Endodermal cell (in vitro differentiated cells): Measurements from ENCODE around the gene ZNF182. TPM values are rescaled to one million over a fixed set of nuclear protein-coding genes. Genes with fewer than 3 reads are reported as not detected.
"Not testable (repeated sequence)": the region's sequence is repeated elsewhere in the genome, so short reads cannot be mapped to it uniquely, and the experiment has no call there.

Experiments
- DNase-seq: peaks from one replicate; pipeline ENCODE4 v3.0.0-alpha.2; 2017
- H3K27ac ChIP-seq: 2 replicates; pipeline ENCODE4 v1.5.1; 2013; ENCODE audit warnings: mild to moderate bottlenecking, low read depth, low read length, moderate library complexity
- H3K27me3 ChIP-seq: 2 replicates; pipeline ENCODE4 v1.6.1; 2013; ENCODE audit warnings: mild to moderate bottlenecking, low read length, moderate library complexity; ENCODE audit not compliant: insufficient read depth, control insufficient read depth, poor library complexity, severe bottlenecking
- H3K36me3 ChIP-seq: 2 replicates; pipeline ENCODE4 v1.7.0; 2013; ENCODE audit warnings: mild to moderate bottlenecking, low read length, moderate library complexity; ENCODE audit not compliant: control insufficient read depth, insufficient read depth
- H3K4me1 ChIP-seq: one replicate; pipeline ENCODE4 v1.7.0; 2013; ENCODE audit warnings: low read length; ENCODE audit not compliant: control insufficient read depth, insufficient read depth
- H3K4me3 ChIP-seq: 2 replicates; pipeline ENCODE4 v1.5.1; 2013; ENCODE audit warnings: mild to moderate bottlenecking, low read length, moderate library complexity
- H3K9ac ChIP-seq: 2 replicates; pipeline ENCODE4 v1.6.1; 2013; ENCODE audit warnings: mild to moderate bottlenecking, low read length, moderate library complexity; ENCODE audit not compliant: poor library complexity, severe bottlenecking; ENCODE audit errors: extremely low read depth
- H3K9me3 ChIP-seq: 2 replicates; pipeline ENCODE4 v1.6.1; 2013; ENCODE audit warnings: mild to moderate bottlenecking, low read length, moderate library complexity; ENCODE audit not compliant: control insufficient read depth
- H3K27ac Mint-ChIP-seq: 2 replicates; pipeline ENCODE4 v1.8.0; 2020; ENCODE audit warnings: mixed read lengths
- H3K27me3 Mint-ChIP-seq: 2 replicates; pipeline ENCODE4 v1.8.0; 2021; ENCODE audit warnings: mild to moderate bottlenecking, mixed read lengths; ENCODE audit not compliant: insufficient read depth
- H3K36me3 Mint-ChIP-seq: 2 replicates; pipeline ENCODE4 v1.8.0; 2020; ENCODE audit warnings: low read depth, mixed read lengths
- H3K4me1 Mint-ChIP-seq: 2 replicates; pipeline ENCODE4 v1.8.0; 2020; ENCODE audit warnings: mixed read lengths
- H3K4me3 Mint-ChIP-seq: 2 replicates; pipeline ENCODE4 v1.8.0; 2020; ENCODE audit warnings: mild to moderate bottlenecking, moderate library complexity, mixed read lengths
- H3K9me3 Mint-ChIP-seq: 2 replicates; pipeline ENCODE4 v1.8.0; 2020; ENCODE audit warnings: mild to moderate bottlenecking, mixed read lengths
- WGBS, 2 experiments: methylation state at CpG; one replicate each; pipeline versions ENCODE4 v1.1.5 to v1.1.7; 2013; ENCODE audit warnings: missing lambda C conversion rate in 2 of 2, mixed read lengths in 1 of 2; ENCODE audit not compliant: insufficient coverage in 1 of 2, insufficient read length in 1 of 2; 5-methylcytosine and 5-hydroxymethylcytosine counted together
- total RNA-seq, 2 donors: library from RNA; stranded (reverse); fragmentation: NEBNext Ultra II Directional in 1 of 2; extraction: Animal tissue kit (Norgen Biotek cat#: 25700) in 1 of 2; gene quantifications; 2 replicates in 1 of 2; 3 replicates in 1 of 2; pipeline ENCODE4 v1.2.1, GENCODE V29; 2021
- TF ChIP-seq, protein P1 (sequence below): fragments of 200-600 bp; sonication (generic); conservative IDR thresholded peaks from 2 replicates; pipeline ENCODE4 v1.5.0; 2021; ENCODE audit warnings: antibody characterized with exemption, mild to moderate bottlenecking

ZNF182 gene
- total RNA-seq, 2 donors from 2014 or later, result 5.8 to 10.5 TPM

DNA sequence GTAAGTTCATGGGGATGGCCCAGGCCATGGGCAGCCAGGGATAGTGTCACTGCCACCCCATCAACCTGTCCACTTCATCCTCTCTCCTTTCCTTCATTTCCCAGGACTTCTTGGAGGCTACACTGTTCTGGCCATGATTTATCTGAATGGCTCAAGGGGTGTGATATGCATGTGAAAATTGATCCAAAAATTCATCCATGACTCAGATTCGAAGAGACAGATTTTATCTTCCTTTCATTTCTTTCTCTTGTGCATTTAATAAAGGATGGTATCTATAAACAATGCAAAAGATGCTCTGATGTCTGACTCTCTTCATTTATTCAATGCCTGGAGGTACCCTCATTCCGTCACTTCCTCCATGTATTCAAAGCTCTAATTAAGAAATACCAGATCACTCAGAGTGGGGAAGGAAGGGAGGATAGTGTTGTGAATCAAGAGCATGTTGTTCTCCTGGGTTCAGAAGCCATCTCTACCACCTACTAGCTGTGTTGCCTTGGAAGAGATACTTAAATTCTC is 5.7 kb upstream of the ZNF182 start:
- H3K4me3 Mint-ChIP-seq, H3K36me3 ChIP-seq, H3K4me1 Mint-ChIP-seq, H3K4me1 ChIP-seq, H3K27ac Mint-ChIP-seq, H3K4me3 ChIP-seq, H3K36me3 Mint-ChIP-seq, H3K27me3 ChIP-seq, H3K27me3 Mint-ChIP-seq, H3K9ac ChIP-seq, H3K9me3 ChIP-seq, DNase-seq, H3K27ac ChIP-seq: not testable (repeated sequence)
- no CpG with 5 or more reads among the region's 2 CpGs for WGBS, 2 experiments
- peaks cover 11% of the 10 kb centered on the region for H3K9me3 Mint-ChIP-seq

DNA sequence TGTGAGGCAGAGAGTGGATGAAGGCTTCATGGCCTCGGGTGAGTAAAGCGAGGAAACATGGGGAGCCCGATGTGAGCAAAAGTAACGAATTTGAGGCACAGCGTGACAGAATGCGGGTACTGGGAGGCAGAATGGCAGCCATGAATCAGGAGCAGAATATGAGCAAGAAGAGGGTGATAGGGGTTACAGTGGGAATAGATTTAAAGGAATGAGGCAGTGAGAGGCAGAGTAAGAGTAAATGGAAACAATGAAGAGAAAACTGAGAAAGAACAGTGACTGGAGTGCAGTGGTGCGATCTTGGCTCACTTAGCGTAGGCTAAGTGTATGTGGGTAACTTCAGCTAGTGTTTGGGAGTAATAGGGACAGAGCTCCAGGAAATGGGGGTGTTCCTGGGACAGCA is 2.9 kb upstream of the ZNF182 start, which contains the start of gene SPACA5:
SPACA5 (plus strand) TSS at position 301 of the 400 bp plus-strand sequence. CDS start 815 bp downstream, outside the sequence.
- not testable (repeated sequence) for H3K27ac ChIP-seq, H3K9ac ChIP-seq, H3K36me3 ChIP-seq, H3K27ac Mint-ChIP-seq, H3K4me3 Mint-ChIP-seq, H3K9me3 Mint-ChIP-seq, H3K9me3 ChIP-seq, H3K4me3 ChIP-seq, H3K4me1 ChIP-seq, H3K27me3 ChIP-seq, H3K27me3 Mint-ChIP-seq, H3K36me3 Mint-ChIP-seq, H3K4me1 Mint-ChIP-seq, DNase-seq
- no CpG with 5 or more reads among the region's 8 CpGs for WGBS, 2 experiments

DNA sequence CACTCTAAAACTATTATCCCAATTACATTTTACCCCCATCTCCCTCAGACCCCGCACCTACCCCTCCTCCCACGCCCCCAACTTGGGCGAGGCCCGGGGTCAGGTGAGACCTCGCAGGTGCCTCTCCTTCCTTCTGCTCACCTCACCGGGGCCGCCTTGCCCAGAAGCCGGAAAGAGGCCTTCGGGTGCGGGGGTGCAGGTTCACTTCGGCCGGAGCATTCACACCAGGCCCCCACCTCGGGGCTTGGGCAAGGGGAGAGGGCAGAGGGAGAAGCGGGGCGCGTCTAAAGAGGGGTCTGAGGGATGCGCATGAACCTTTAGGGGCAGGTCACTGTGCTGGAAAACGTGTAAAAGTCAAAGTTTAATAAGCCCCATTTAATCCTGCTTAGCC is 427 bp downstream of the ZNF182 start:
- peaks cover 12% of the 10 kb centered on the region for H3K36me3 ChIP-seq
- peak overlapping the region; percentile 95 for H3K27ac Mint-ChIP-seq
- no peaks in the 10 kb centered on the region for H3K4me1 Mint-ChIP-seq
- WGBS, 2 experiments, result 0 to 2% methylated on average over 2 to 14 of the region's 18 CpGs
- no peak for DNase-seq
- peak overlapping the region; percentile 55 for H3K9ac ChIP-seq
- H3K27me3 ChIP-seq, result no peaks in the 10 kb centered on the region
- no peaks in the 10 kb centered on the region for H3K27me3 Mint-ChIP-seq
- peaks cover 4% of the 10 kb centered on the region for H3K9me3 ChIP-seq
- H3K27ac ChIP-seq, result no peak overlapping the region
- H3K4me3 Mint-ChIP-seq, result peak overlapping the region; percentile 91
- H3K9me3 Mint-ChIP-seq, result peaks cover 24% of the 10 kb centered on the region
- TF ChIP-seq, protein P1, sequence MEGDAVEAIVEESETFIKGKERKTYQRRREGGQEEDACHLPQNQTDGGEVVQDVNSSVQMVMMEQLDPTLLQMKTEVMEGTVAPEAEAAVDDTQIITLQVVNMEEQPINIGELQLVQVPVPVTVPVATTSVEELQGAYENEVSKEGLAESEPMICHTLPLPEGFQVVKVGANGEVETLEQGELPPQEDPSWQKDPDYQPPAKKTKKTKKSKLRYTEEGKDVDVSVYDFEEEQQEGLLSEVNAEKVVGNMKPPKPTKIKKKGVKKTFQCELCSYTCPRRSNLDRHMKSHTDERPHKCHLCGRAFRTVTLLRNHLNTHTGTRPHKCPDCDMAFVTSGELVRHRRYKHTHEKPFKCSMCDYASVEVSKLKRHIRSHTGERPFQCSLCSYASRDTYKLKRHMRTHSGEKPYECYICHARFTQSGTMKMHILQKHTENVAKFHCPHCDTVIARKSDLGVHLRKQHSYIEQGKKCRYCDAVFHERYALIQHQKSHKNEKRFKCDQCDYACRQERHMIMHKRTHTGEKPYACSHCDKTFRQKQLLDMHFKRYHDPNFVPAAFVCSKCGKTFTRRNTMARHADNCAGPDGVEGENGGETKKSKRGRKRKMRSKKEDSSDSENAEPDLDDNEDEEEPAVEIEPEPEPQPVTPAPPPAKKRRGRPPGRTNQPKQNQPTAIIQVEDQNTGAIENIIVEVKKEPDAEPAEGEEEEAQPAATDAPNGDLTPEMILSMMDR, result no peak
- peaks cover 19% of the 10 kb centered on the region for H3K36me3 Mint-ChIP-seq
- H3K4me3 ChIP-seq, result peak overlapping the region; percentile 86
- no peaks in the 10 kb centered on the region for H3K4me1 ChIP-seq

DNA sequence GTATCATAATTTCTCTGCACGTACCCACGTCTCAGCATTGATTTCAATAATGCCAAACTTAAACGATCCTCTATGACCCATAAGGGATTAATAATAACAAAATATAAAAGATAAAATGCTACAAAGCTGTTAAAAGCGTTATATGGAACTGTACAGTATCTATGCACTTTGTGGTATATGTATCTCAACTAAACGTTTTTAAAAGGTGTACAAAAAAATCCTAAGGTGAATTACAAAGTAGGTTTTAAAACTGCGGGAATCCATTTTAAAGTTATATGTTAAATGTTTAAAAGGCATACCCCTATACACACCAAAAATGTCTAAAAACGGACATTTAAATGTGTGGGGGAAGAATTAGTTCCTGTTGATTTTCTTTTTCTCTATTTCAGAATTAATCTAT is 860 bp downstream of the ZNF182 start:
- no peaks in the 10 kb centered on the region for H3K4me1 Mint-ChIP-seq

More for the DNA sequence above, 860 bp downstream of the ZNF182 start:
- Histone ChIP-seq H3K4me3 (peak overlapping the region; percentile 86), H3K9ac (no peak overlapping the region), H3K4me1 (no peaks in the 10 kb centered on the region), H3K27ac (no peak overlapping the region), H3K36me3 (peaks cover 12% of the 10 kb centered on the region), H3K9me3 (peaks cover 4% of the 10 kb centered on the region), H3K27me3 (no peaks in the 10 kb centered on the region)
- TF ChIP-seq, protein P1, result no peak
- Mint-ChIP-seq H3K4me3 (peak overlapping the region; percentile 91), H3K27ac (no peak overlapping the region), H3K36me3 (peaks cover 23% of the 10 kb centered on the region), H3K9me3 (peaks cover 29% of the 10 kb centered on the region), H3K27me3 (no peaks in the 10 kb centered on the region)
- whole genome bisulfite sequencing, 2 experiments, result 69% methylated on average over 2 of the region's 7 CpGs; no CpG with 5 or more reads in 1 of the 2 experiments
- DNase-seq, result no peak
